Measurements from ENCODE around the gene MAGEB3. TPM values are rescaled to one million over a fixed set of nuclear protein-coding genes. Genes with fewer than 3 reads are reported as not detected.

MAGEB3 gene
- total RNA-seq, 1 experiment from 2014 or later, result not detected

DNA sequence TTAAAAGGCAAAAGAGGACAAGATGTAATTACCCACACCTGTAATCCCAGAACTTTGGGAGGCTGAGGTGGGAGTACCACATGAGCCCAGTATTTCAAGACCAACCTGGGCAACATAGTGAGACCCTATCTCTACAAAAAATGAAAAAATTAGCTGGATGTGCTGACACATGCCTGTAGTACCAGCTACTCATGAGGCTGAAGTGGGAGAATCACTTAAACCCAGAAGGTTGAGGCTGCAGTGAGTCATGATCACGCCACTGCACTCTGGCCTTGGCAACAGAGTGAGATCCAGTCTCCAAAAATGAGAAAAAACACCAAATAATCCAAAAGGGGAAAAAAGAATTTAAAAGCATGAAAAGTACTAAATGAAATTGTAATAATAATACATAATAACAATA, 47.9 kb downstream of the MAGEB3 start:
- DNase-seq (ENCODE audit: low spot score), result peak; percentile 35

DNA sequence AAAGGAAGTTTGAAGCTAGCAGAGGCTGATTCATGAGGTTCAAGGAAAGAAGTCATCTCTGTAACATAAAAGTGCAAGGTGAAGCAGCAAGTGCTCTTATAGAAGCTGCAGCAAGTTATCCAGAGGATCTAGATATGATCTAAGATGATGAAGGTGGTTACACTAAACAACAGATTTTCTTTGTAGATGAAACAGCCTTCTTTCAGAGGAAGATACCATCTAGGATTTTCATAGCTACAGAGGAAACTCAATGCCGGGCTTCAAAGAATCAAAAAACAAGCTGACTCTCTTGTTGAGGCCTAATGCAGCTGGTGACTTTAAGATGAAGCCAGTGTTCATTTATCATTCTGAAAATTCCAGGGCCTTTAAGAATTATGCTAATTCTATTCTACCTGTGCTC, 50.0 kb downstream of the MAGEB3 start:
- no peak for DNase-seq (ENCODE audit: low spot score)

- DNase-seq (ENCODE audit: low spot score), result no peak
Observed at GRCh38 chrX:30282527-30282926, 52.1 kb downstream of the MAGEB3 start.

DNA sequence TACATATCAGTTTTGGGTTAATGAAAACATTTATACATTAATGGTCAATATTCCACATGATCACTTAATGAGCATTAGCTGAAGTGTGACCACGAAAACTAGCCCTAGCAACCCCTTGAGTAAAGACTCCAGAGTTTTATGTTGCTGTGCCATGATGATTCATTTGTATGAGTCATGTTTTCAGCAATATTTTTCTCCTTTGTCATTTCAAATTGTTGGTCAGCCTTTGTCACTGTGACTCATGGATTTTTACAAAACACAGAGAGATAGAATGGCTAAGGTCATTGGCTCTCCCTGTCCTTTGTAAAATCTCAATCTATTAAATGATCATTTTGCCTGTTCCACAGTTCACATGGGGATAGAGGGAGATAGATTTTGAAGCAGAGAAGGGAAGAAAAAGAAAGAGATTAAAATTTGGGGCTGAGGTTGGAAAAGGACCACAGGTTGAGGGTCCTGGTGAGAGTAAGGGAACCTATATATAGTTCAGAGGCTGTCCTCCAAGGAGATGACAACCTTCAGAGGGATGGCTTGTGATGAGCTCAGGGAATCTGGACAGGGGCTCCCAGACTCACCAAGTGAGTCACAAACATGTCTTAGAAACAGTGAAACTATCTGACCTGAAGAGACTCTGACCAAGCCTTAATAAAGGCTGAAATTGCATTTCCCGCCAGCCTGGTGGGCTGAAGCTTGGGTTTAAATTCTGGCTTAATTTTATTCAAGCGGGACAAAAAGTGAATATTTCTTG, 53.2 kb downstream of the MAGEB3 start:
- peak; percentile 95 for DNase-seq (ENCODE audit: low spot score)

Other genes starting within 250 kb of the MAGEB3 start
- gene MAGEB2, start 15.1 kb upstream of the MAGEB3 start, total RNA-seq (2014; rRNA removed; shearing (Covaris generic)), result 0.19 TPM in 1 of 2 replicates, not detected in the other
- gene MAGEB4, start 11.3 kb downstream of the MAGEB3 start, total RNA-seq (2014; rRNA removed; shearing (Covaris generic)), result not detected in 2 replicates
- not detected in 2 replicates for gene MAGEB1, start 16.5 kb downstream of the MAGEB3 start, total RNA-seq (2014; rRNA removed; shearing (Covaris generic))
- not detected in 2 replicates for gene NR0B1, start 78.7 kb downstream of the MAGEB3 start, total RNA-seq (2014; rRNA removed; shearing (Covaris generic))